CD14-positive monocyte (primary cell): ENCODE measurements around the gene SPART. TPM values are rescaled to one million over a fixed set of nuclear protein-coding genes. Genes with fewer than 3 reads are reported as not detected.

ENCODE experiments used
- DNase-seq, 3 donors: peaks; one replicate each; pipeline ENCODE4 v3.0.0-alpha.2; 2011 to 2022
- H2AFZ ChIP-seq: 2 replicates; pipeline ENCODE4 v1.6.0; 2012; ENCODE audit warnings: mild to moderate bottlenecking, low read depth, low read length, inconsistent platforms; ENCODE audit not compliant: insufficient read depth, poor library complexity, severe bottlenecking
- H3K27ac ChIP-seq, 2 donors: 1 replicate in 1 of 2; 2 replicates in 1 of 2; pipeline ENCODE4 v1.5.1; 2012 to 2013; ENCODE audit warnings: low read length in 2 of 2, control low read depth in 1 of 2, inconsistent platforms in 1 of 2, low read depth in 1 of 2, mild to moderate bottlenecking in 1 of 2
- H3K27me3 ChIP-seq, 2 donors: one replicate each; pipeline versions ENCODE4 v1.6.0 to v1.6.1; 2011 to 2013; ENCODE audit warnings: low read length in 2 of 2; ENCODE audit not compliant: control insufficient read depth in 2 of 2, insufficient read depth in 2 of 2
- H3K36me3 ChIP-seq, 2 donors: replicated peaks in 1 of 2; 1 replicate in 1 of 2; 2 replicates in 1 of 2; pipeline versions ENCODE4 v1.5.1 to v1.6.1; 2012 to 2013; ENCODE audit warnings: low read length in 2 of 2, control low read depth in 1 of 2, inconsistent platforms in 1 of 2, mild to moderate bottlenecking in 1 of 2; ENCODE audit not compliant: insufficient read depth in 2 of 2, control insufficient read depth in 1 of 2
- H3K4me1 ChIP-seq, 2 donors: 1 replicate in 1 of 2; 2 replicates in 1 of 2; pipeline versions ENCODE4 v1.5.1 to v1.6.1; 2012 to 2013; ENCODE audit warnings: low read length in 2 of 2, control low read depth in 1 of 2, inconsistent platforms in 1 of 2, mild to moderate bottlenecking in 1 of 2, moderate library complexity in 1 of 2; ENCODE audit not compliant: insufficient read depth in 2 of 2, control insufficient read depth in 1 of 2
- H3K4me2 ChIP-seq: replicated peaks from 2 replicates; pipeline ENCODE3; 2012; ENCODE audit warnings: low read length, moderate library complexity, mild to moderate bottlenecking; ENCODE audit not compliant: poor library complexity, severe bottlenecking; ENCODE audit errors: extremely low read depth
- H3K4me3 ChIP-seq, 3 experiments: fragments of 200-600 bp in 1 of 3; sonication (generic) in 1 of 3; replicated peaks in 1 of 3; 1 replicate in 2 of 3; 2 replicates in 1 of 3; pipeline ENCODE4 v1.5.1; 2011 to 2013; ENCODE audit warnings: low read length in 3 of 3, mild to moderate bottlenecking in 3 of 3, control low read depth in 2 of 3, low read depth in 2 of 3, inconsistent platforms in 1 of 3, moderate library complexity in 1 of 3
- H3K79me2 ChIP-seq: 2 replicates; pipeline ENCODE4 v1.6.0; 2012; ENCODE audit warnings: mild to moderate bottlenecking, control low read depth, inconsistent platforms, low read length, moderate library complexity; ENCODE audit not compliant: insufficient read depth
- H3K9ac ChIP-seq: 2 replicates; pipeline ENCODE4 v1.6.0; 2017; ENCODE audit warnings: low read length, mild to moderate bottlenecking; ENCODE audit not compliant: insufficient read depth, poor library complexity, severe bottlenecking
- H3K9me3 ChIP-seq, 2 donors: replicated peaks in 1 of 2; 1 replicate in 1 of 2; 2 replicates in 1 of 2; pipeline versions ENCODE4 v1.5.1 to v1.6.1; 2012 to 2013; ENCODE audit warnings: low read length in 2 of 2, control low read depth in 1 of 2; ENCODE audit not compliant: control insufficient read depth in 1 of 2, insufficient read depth in 1 of 2
- H4K20me1 ChIP-seq: 2 replicates; pipeline ENCODE4 v1.6.0; 2012; ENCODE audit warnings: mild to moderate bottlenecking, low read length, control low read depth, moderate library complexity; ENCODE audit not compliant: insufficient read depth
- H3K27ac Mint-ChIP-seq, 7 donors: one replicate each; pipeline ENCODE4 v1.8.0; 2020; ENCODE audit warnings: mild to moderate bottlenecking in 7 of 7, mixed read lengths in 7 of 7, moderate library complexity in 6 of 7, inconsistent platforms in 2 of 7
- H3K27me3 Mint-ChIP-seq, 3 donors: one replicate each; pipeline ENCODE4 v1.8.0; 2021 to 2022; ENCODE audit warnings: low read depth in 3 of 3, mild to moderate bottlenecking in 3 of 3, mixed read lengths in 3 of 3, moderate library complexity in 3 of 3, inconsistent platforms in 1 of 3
- H3K36me3 Mint-ChIP-seq, 2 donors: one replicate each; pipeline ENCODE4 v1.8.0; 2020; ENCODE audit warnings: mixed read lengths in 2 of 2, inconsistent platforms in 1 of 2, mild to moderate bottlenecking in 1 of 2
- H3K4me1 Mint-ChIP-seq: one replicate; pipeline ENCODE4 v1.8.0; 2020; ENCODE audit warnings: mild to moderate bottlenecking, mixed read lengths
- H3K4me3 Mint-ChIP-seq, 2 donors: one replicate each; pipeline ENCODE4 v1.8.0; 2020; ENCODE audit warnings: mild to moderate bottlenecking in 2 of 2, mixed read lengths in 2 of 2, moderate library complexity in 1 of 2
- H3K9me3 Mint-ChIP-seq, 7 donors: one replicate each; pipeline ENCODE4 v1.8.0; 2020 to 2022; ENCODE audit warnings: mixed read lengths in 7 of 7, mild to moderate bottlenecking in 6 of 7, moderate library complexity in 6 of 7, inconsistent platforms in 2 of 7
- WGBS: methylation state at CpG from one replicate; pipeline ENCODE4 v1.1.5; 2013; ENCODE audit warnings: missing lambda C conversion rate; ENCODE audit not compliant: insufficient coverage; 5-methylcytosine and 5-hydroxymethylcytosine counted together
- intact Hi-C, 2 donors: fragments of 100-400 bp; cut with micrococcal nuclease; formaldehyde crosslinking; loops; one replicate each; pipeline versions ENCODE4 v1.15.0 to v1.15.1; 2023
- polyA plus RNA-seq, 3 donors: library from polyadenylated mRNA; depleted of rRNA in 1 of 3; unstranded in 2 of 3; stranded (reverse) in 1 of 3; fragments of 300-500 nt in 2 of 3; fragments of >200 nt in 1 of 3; fragmentation: Illumina TruSeq in 2 of 3; gene quantifications; 1 replicate in 2 of 3; 2 replicates in 1 of 3; pipeline ENCODE4 v1.2.3, GENCODE V29; 2012 to 2021
- TF ChIP-seq, protein P1 (sequence below): fragments of 200-600 bp; IDR thresholded peaks from one replicate; pipeline ENCODE4 v1.8.0; 2022; ENCODE audit warnings: antibody characterized with exemption, mild to moderate bottlenecking

Gene SPART
- polyA plus RNA-seq, 3 donors = 24.4 to 37.0 (median 29.8) TPM

DNA sequence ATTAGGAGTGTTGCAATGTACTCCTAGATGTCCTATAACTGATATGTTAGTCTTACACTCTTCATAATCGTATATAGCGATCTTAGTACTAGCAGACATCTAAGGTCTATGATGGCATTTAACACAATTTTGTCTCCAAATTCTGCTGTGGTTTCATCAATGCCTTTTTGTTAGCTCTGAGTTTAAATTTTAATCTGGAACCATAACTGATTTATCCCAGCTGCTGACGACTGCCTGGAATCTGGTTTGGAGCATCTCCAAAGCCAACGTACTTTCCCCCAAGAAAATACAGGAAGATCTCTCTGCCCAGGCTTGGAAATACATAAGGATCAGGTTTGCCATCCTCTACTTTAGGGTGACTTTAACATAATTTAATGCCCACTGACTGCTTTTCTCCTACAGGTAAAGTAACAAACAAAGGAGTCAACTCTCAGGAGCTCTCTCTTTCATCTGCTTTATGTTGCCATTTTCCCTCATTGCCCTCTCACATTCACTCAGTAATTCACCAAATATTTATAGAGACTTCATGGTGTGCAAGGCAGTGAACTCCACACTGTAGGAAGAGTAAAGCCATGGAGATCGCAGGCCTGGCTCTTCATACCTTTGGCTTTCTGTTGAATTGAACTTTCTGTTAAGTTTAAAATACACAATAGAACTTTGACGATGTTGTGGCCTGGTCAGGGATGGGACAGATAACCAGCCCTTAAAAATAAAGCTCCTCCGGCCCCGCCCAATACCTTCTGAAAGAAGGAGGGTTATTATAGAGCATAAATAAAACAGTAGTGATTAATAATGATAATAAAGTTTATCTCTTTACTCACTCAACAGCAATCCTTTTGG is 23.3 kb upstream of the SPART start:
- TF ChIP-seq, protein P1, sequence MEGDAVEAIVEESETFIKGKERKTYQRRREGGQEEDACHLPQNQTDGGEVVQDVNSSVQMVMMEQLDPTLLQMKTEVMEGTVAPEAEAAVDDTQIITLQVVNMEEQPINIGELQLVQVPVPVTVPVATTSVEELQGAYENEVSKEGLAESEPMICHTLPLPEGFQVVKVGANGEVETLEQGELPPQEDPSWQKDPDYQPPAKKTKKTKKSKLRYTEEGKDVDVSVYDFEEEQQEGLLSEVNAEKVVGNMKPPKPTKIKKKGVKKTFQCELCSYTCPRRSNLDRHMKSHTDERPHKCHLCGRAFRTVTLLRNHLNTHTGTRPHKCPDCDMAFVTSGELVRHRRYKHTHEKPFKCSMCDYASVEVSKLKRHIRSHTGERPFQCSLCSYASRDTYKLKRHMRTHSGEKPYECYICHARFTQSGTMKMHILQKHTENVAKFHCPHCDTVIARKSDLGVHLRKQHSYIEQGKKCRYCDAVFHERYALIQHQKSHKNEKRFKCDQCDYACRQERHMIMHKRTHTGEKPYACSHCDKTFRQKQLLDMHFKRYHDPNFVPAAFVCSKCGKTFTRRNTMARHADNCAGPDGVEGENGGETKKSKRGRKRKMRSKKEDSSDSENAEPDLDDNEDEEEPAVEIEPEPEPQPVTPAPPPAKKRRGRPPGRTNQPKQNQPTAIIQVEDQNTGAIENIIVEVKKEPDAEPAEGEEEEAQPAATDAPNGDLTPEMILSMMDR = no peak
- H3K4me3 ChIP-seq = no peak overlapping the region
- no peaks in the 10 kb centered on the region for H3K4me1 ChIP-seq
- Mint-ChIP-seq H3K27me3 (no peaks in the 10 kb centered on the region), H3K4me1 (no peaks in the 10 kb centered on the region), H3K27ac (no peak overlapping the region), H3K4me3 (no peak overlapping the region), H3K36me3 (peaks cover 5 to 8% of the 10 kb centered on the region in 2 donors), H3K9me3 (peaks cover 0 to 2% (median 0%) of the 10 kb centered on the region in 7 donors)
- no peaks in the 10 kb centered on the region for H3K27me3 ChIP-seq
- H3K4me2 ChIP-seq = no peak overlapping the region
- H3K27ac ChIP-seq = no peak overlapping the region
- intact Hi-C loops = no loop called here
- no peaks in the 10 kb centered on the region for H3K36me3 ChIP-seq
- no peak overlapping the region for H3K9ac ChIP-seq
- no peaks in the 10 kb centered on the region for H3K79me2 ChIP-seq
- no peak for DNase-seq
- WGBS = 100% methylated on average over 2 of the region's 8 CpGs
- H3K9me3 ChIP-seq = no peaks in the 10 kb centered on the region
- no peak overlapping the region for H2AFZ ChIP-seq
- H4K20me1 ChIP-seq = no peaks in the 10 kb centered on the region

DNA sequence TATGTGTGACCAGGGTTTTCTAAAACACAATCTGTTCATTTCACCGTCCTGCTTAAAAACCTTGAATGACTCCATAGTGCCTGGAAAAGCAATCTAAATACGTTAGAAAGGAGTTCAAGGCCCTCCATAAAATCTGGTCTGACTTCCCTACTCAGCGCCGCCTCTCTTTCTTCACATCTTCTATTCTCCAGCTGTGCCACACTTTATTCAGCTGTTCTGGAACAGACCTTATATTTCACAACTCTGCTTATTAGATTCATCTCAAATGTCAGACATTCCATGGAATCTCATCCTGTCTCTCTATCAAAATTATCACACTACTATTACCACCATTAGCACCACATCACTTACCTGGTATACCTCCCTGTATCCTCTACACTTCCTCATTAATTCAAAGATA is 19.8 kb upstream of the SPART start:
- no peaks in the 10 kb centered on the region for H3K27me3 ChIP-seq
- no peak for DNase-seq
- no peak overlapping the region for H3K4me2 ChIP-seq
- no peaks in the 10 kb centered on the region for H3K36me3 ChIP-seq
- H2AFZ ChIP-seq = no peak overlapping the region
- no peaks in the 10 kb centered on the region for H3K9me3 ChIP-seq
- no peaks in the 10 kb centered on the region for H4K20me1 ChIP-seq
- no peaks in the 10 kb centered on the region for H3K27me3 Mint-ChIP-seq
- H3K4me3 ChIP-seq = no peak overlapping the region
- H3K4me1 Mint-ChIP-seq = no peaks in the 10 kb centered on the region
- no peak overlapping the region for H3K27ac ChIP-seq
- no peak overlapping the region for H3K27ac Mint-ChIP-seq
- TF ChIP-seq, protein P1 = no peak
- WGBS = 95% methylated on average over 4 of the region's 4 CpGs
- H3K4me1 ChIP-seq = no peaks in the 10 kb centered on the region
- peaks cover 5% of the 10 kb centered on the region in 2 donors for H3K36me3 Mint-ChIP-seq
- intact Hi-C loops = no loop called here
- no peaks in the 10 kb centered on the region for H3K9me3 Mint-ChIP-seq
- H3K9ac ChIP-seq = no peak overlapping the region
- no peak overlapping the region for H3K4me3 Mint-ChIP-seq
- H3K79me2 ChIP-seq = no peaks in the 10 kb centered on the region
